Endometrial microvascular endothelial cells (primary cell): ENCODE data around the gene RHBDF2. TPM values are rescaled to one million over a fixed set of nuclear protein-coding genes. Genes with fewer than 3 reads are reported as not detected.

Source experiments
- in situ Hi-C: cut with HindIII; loops from 2 replicates; pipeline ENCODE4 v1.10.0; 2017; ENCODE audit warnings: low sequenced_read_pairs, low pct_unique_long_range_greater_than_20kb; ENCODE audit errors: inconsistent ontology term
- total RNA-seq: library from RNA; depleted of rRNA; stranded (reverse); fragments of >200 nt; gene quantifications from one replicate; pipeline ENCODE4 v1.2.3, GENCODE V29; 2015; ENCODE audit errors: inconsistent ontology term

RHBDF2 gene
- 42.8 TPM for total RNA-seq

- in situ Hi-C loops = no loop called here
Observed at GRCh38 chr17:76501018-76501826, at the start of gene RHBDF2. RHBDF2 (minus strand) TSS chr17:76501423; CDS start chr17:76481524, 19,899 bp downstream.

GRCh38 chr17:76549539-76549938 lies 48.3 kb upstream of the RHBDF2 start:
- in situ Hi-C loops = no loop called here

GRCh38 chr17:76549215-76549518 lies 47.9 kb upstream of the RHBDF2 start:
- in situ Hi-C loops = no loop called here

GRCh38 chr17:76548378-76549214 lies 47.4 kb upstream of the RHBDF2 start:
- in situ Hi-C loops = no loop called here

- in situ Hi-C loops = no loop called here
Observed at GRCh38 chr17:76547642-76548202, 46.5 kb upstream of the RHBDF2 start.

GRCh38 chr17:76547183-76547641 lies 46.0 kb upstream of the RHBDF2 start:
- in situ Hi-C loops = no loop called here

GRCh38 chr17:76546556-76547182 lies 45.4 kb upstream of the RHBDF2 start:
- in situ Hi-C loops = no loop called here

- in situ Hi-C loops = no loop called here
Observed at GRCh38 chr17:76545918-76546555, 44.8 kb upstream of the RHBDF2 start.

GRCh38 chr17:76544546-76545365 lies 43.5 kb upstream of the RHBDF2 start:
- in situ Hi-C loops = no loop called here

- in situ Hi-C loops = no loop called here
Observed at GRCh38 chr17:76543826-76544545, 42.8 kb upstream of the RHBDF2 start.

GRCh38 chr17:76543482-76543825 lies 42.2 kb upstream of the RHBDF2 start:
- in situ Hi-C loops = no loop called here

GRCh38 chr17:76542984-76543383 lies 41.8 kb upstream of the RHBDF2 start:
- in situ Hi-C loops = no loop called here

- in situ Hi-C loops = no loop called here
Observed at GRCh38 chr17:76542566-76542971, 41.3 kb upstream of the RHBDF2 start.

- in situ Hi-C loops = no loop called here
Observed at GRCh38 chr17:76541739-76542454, 40.7 kb upstream of the RHBDF2 start.

GRCh38 chr17:76540381-76541300 lies 39.4 kb upstream of the RHBDF2 start:
- in situ Hi-C loops = no loop called here
